HG03342 (cell line): Measurements from ENCODE around the gene SCUBE2.

ENCODE experiments used
- ATAC-seq: cut with Tn5 transposase; IDR thresholded peaks from one replicate; pipeline ENCODE4 v1.9.1; 2021; ENCODE audit warnings: mild to moderate bottlenecking, moderate library complexity; ENCODE audit not compliant: unreplicated experiment

The SCUBE2 gene

GRCh38 chr11:9091044-9091922 lies at the start of gene SCUBE2:
Gene SCUBE2, minus strand, starts transcription at chr11:9091599. Its CDS starts 71 bp downstream, at chr11:9091528.
- no peak for ATAC-seq

- no peak for ATAC-seq
Observed at GRCh38 chr11:9141186-9141585, 49.8 kb upstream of the SCUBE2 start.

GRCh38 chr11:9139628-9140357 lies 48.4 kb upstream of the SCUBE2 start:
- ATAC-seq: no peak

GRCh38 chr11:9138612-9139579 lies 47.5 kb upstream of the SCUBE2 start:
- no peak for ATAC-seq

GRCh38 chr11:9138133-9138453 lies 46.7 kb upstream of the SCUBE2 start:
- no peak for ATAC-seq

GRCh38 chr11:9137293-9138132 lies 46.1 kb upstream of the SCUBE2 start:
- no peak for ATAC-seq

GRCh38 chr11:9136741-9137140 lies 45.3 kb upstream of the SCUBE2 start:
- ATAC-seq: no peak

- ATAC-seq: no peak
Observed at GRCh38 chr11:9133956-9134355, 42.6 kb upstream of the SCUBE2 start.

GRCh38 chr11:9132203-9132878 lies 40.9 kb upstream of the SCUBE2 start:
- no peak for ATAC-seq

GRCh38 chr11:9130297-9130696 lies 38.9 kb upstream of the SCUBE2 start:
- ATAC-seq: no peak

- no peak for ATAC-seq
Observed at GRCh38 chr11:9126636-9127035, 35.2 kb upstream of the SCUBE2 start.

GRCh38 chr11:9125185-9125886 lies 33.9 kb upstream of the SCUBE2 start:
- ATAC-seq: no peak

GRCh38 chr11:9123595-9124304 lies 32.4 kb upstream of the SCUBE2 start:
- ATAC-seq: no peak

GRCh38 chr11:9121469-9121796 lies 30.0 kb upstream of the SCUBE2 start:
- no peak for ATAC-seq

- ATAC-seq: no peak
Observed at GRCh38 chr11:9120664-9121468, 29.5 kb upstream of the SCUBE2 start.

GRCh38 chr11:9118277-9118676 lies 26.9 kb upstream of the SCUBE2 start:
- no peak for ATAC-seq

GRCh38 chr11:9112075-9112474 lies 20.7 kb upstream of the SCUBE2 start:
- ATAC-seq: no peak
